Fibroblast of the conjunctiva (primary cell): Measurements from ENCODE around the gene CDKAL1.
A peak's percentile ranks its signal among the peaks of the same experiment; 100 is the strongest.

Experiments used
- DNase-seq: peaks from one replicate; pipeline ENCODE4 v3.0.0-alpha.2; 2010; ENCODE audit warnings: low read depth

Gene CDKAL1

GRCh38 chr6:20680697-20681165 is 146.5 kb downstream of the CDKAL1 start:
- no peak for DNase-seq

- DNase-seq, result no peak
Observed at GRCh38 chr6:20681243-20681684, 147.0 kb downstream of the CDKAL1 start.

- DNase-seq, result no peak
Observed at GRCh38 chr6:20684474-20684873, 150.2 kb downstream of the CDKAL1 start.

GRCh38 chr6:20686142-20686541 is 151.9 kb downstream of the CDKAL1 start:
- DNase-seq, result no peak

- DNase-seq, result no peak
Observed at GRCh38 chr6:20687494-20687893, 153.2 kb downstream of the CDKAL1 start.

- no peak for DNase-seq
Observed at GRCh38 chr6:20688710-20689500, 154.6 kb downstream of the CDKAL1 start.

GRCh38 chr6:20691185-20691584 is 156.9 kb downstream of the CDKAL1 start:
- no peak for DNase-seq

GRCh38 chr6:20692023-20692422 is 157.8 kb downstream of the CDKAL1 start:
- no peak for DNase-seq

- DNase-seq, result no peak
Observed at GRCh38 chr6:20693466-20694063, 159.3 kb downstream of the CDKAL1 start.

- peak; percentile 78 for DNase-seq
Observed at GRCh38 chr6:20696676-20697075, 162.4 kb downstream of the CDKAL1 start.

GRCh38 chr6:20698675-20699074 is 164.4 kb downstream of the CDKAL1 start:
- DNase-seq, result no peak

GRCh38 chr6:20699402-20699801 is 165.1 kb downstream of the CDKAL1 start:
- no peak for DNase-seq

GRCh38 chr6:20700375-20700774 is 166.1 kb downstream of the CDKAL1 start:
- no peak for DNase-seq

- no peak for DNase-seq
Observed at GRCh38 chr6:20702366-20702765, 168.1 kb downstream of the CDKAL1 start.

- no peak for DNase-seq
Observed at GRCh38 chr6:20703049-20703448, 168.8 kb downstream of the CDKAL1 start.

GRCh38 chr6:20704325-20705025 is 170.2 kb downstream of the CDKAL1 start:
- no peak for DNase-seq

- DNase-seq, result no peak
Observed at GRCh38 chr6:20705741-20706140, 171.5 kb downstream of the CDKAL1 start.

- DNase-seq, result no peak
Observed at GRCh38 chr6:20706238-20706938, 172.1 kb downstream of the CDKAL1 start.

GRCh38 chr6:20706939-20707485 is 172.8 kb downstream of the CDKAL1 start:
- no peak for DNase-seq

GRCh38 chr6:20707870-20708269 is 173.6 kb downstream of the CDKAL1 start:
- no peak for DNase-seq

GRCh38 chr6:20708367-20709124 is 174.3 kb downstream of the CDKAL1 start:
- DNase-seq, result no peak
